Suppressor macrophage (primary cell): ENCODE data around the gene ART4.

Experiments
- DNase-seq, 4 experiments: peaks; one replicate each; pipeline ENCODE4 v3.0.0-alpha.2; 2020 to 2022
- total RNA-seq, 17 experiments: gene quantifications; one replicate each; lab custom pipeline; 2026; ENCODE audit warnings: mixed read lengths in 6 of 17, inconsistent platforms in 3 of 17; lab: John Stamatoyannopoulos, UW

The ART4 gene
- total RNA-seq = 0 to 1.7 (median 0) reads per million in 17 experiments

GRCh38 chr12:14843425-14843887 lies at the start of gene ART4:
ART4 (minus strand) TSS chr12:14843526; CDS start chr12:14843113, 413 bp downstream.
- no peak for DNase-seq

GRCh38 chr12:14892726-14893505 lies 49.6 kb upstream of the ART4 start:
- DNase-seq = peak in 2 of 4 experiments; percentile 7 to 12

GRCh38 chr12:14890701-14891100 lies 47.4 kb upstream of the ART4 start:
- no peak for DNase-seq

GRCh38 chr12:14886271-14886670 lies 42.9 kb upstream of the ART4 start:
- DNase-seq = no peak

- no peak for DNase-seq
Measured at GRCh38 chr12:14885718-14886221, 42.4 kb upstream of the ART4 start, which contains the start of gene MGP. MGP (minus strand) TSS chr12:14885854; CDS start chr12:14885791, 63 bp downstream.

GRCh38 chr12:14884458-14884878 lies 41.1 kb upstream of the ART4 start:
- DNase-seq = peak; percentile 71 to 89 (median 80)

- no peak for DNase-seq
Measured at GRCh38 chr12:14883686-14884085, 40.4 kb upstream of the ART4 start.

- no peak for DNase-seq
Measured at GRCh38 chr12:14880890-14881453, 37.6 kb upstream of the ART4 start.

GRCh38 chr12:14879222-14879933 lies 36.1 kb upstream of the ART4 start:
- DNase-seq = no peak

- no peak for DNase-seq
Measured at GRCh38 chr12:14878488-14878887, 35.2 kb upstream of the ART4 start.

- DNase-seq = no peak
Measured at GRCh38 chr12:14876833-14877232, 33.5 kb upstream of the ART4 start.

- no peak for DNase-seq
Measured at GRCh38 chr12:14874882-14875281, 31.6 kb upstream of the ART4 start.

- DNase-seq = peak in 3 of 4 experiments; percentile 17 to 53 (median 45)
Measured at GRCh38 chr12:14873440-14874185, 30.3 kb upstream of the ART4 start.

- no peak for DNase-seq
Measured at GRCh38 chr12:14871886-14872285, 28.6 kb upstream of the ART4 start.

- DNase-seq = no peak
Measured at GRCh38 chr12:14871247-14871646, 27.9 kb upstream of the ART4 start.

GRCh38 chr12:14868916-14869506 lies 25.7 kb upstream of the ART4 start:
- DNase-seq = no peak

- DNase-seq = no peak
Measured at GRCh38 chr12:14860490-14860889, 17.2 kb upstream of the ART4 start.

GRCh38 chr12:14858513-14858912 lies 15.2 kb upstream of the ART4 start:
- no peak for DNase-seq

GRCh38 chr12:14854586-14855183 lies 11.4 kb upstream of the ART4 start:
- no peak for DNase-seq

- DNase-seq = no peak
Measured at GRCh38 chr12:14853961-14854360, 10.6 kb upstream of the ART4 start.

GRCh38 chr12:14852880-14853279 lies 9.6 kb upstream of the ART4 start:
- DNase-seq = no peak
